GM23338 (cell line): ENCODE results near the gene FMN2.

ENCODE experiments used
- CREB1 ChIP-seq: fragments of 250-450 bp; sonication (Bioruptor Pico); IDR thresholded peaks from 2 replicates; pipeline ENCODE4 v1.5.0; 2020; ENCODE audit warnings: low read depth, mild to moderate bottlenecking, moderate library complexity
- CTCF ChIP-seq, 2 experiments: fragments of 200-600 bp in 1 of 2; sonication (generic) in 1 of 2; conservative IDR thresholded peaks; 2 replicates each; pipeline versions ENCODE4 v1.5.1 to v1.6.1; 2016 to 2017; ENCODE audit warnings: antibody characterized with exemption in 2 of 2, low read depth in 2 of 2, mild to moderate bottlenecking in 2 of 2, moderate library complexity in 1 of 2
- ETS1 ChIP-seq: IDR thresholded peaks from 2 replicates; pipeline ENCODE4 v1.6.1; 2016; ENCODE audit warnings: antibody characterized with exemption
- EZH2 ChIP-seq: fragments of 200-600 bp; sonication (generic); IDR thresholded peaks from one replicate; pipeline ENCODE4 v1.8.0; 2017; ENCODE audit warnings: antibody characterized with exemption, mild to moderate bottlenecking, low read depth; ENCODE audit not compliant: unreplicated experiment
- EZH2phosphoT487 ChIP-seq: fragments of 200-600 bp; sonication (generic); IDR thresholded peaks from one replicate; pipeline ENCODE4 v1.8.1; 2018; ENCODE audit warnings: antibody characterized with exemption; ENCODE audit not compliant: unreplicated experiment
- JUNB ChIP-seq: IDR thresholded peaks from one replicate; pipeline ENCODE4 v1.6.1; 2016; ENCODE audit warnings: antibody characterized with exemption; ENCODE audit not compliant: unreplicated experiment
- POLR2AphosphoS5 ChIP-seq: IDR thresholded peaks from 2 replicates; pipeline ENCODE4 v1.6.1; 2016; ENCODE audit warnings: antibody characterized with exemption, low read depth
- REST ChIP-seq: IDR thresholded peaks from one replicate; pipeline ENCODE4 v1.6.1; 2018; ENCODE audit warnings: antibody characterized with exemption; ENCODE audit not compliant: unreplicated experiment
- ZNF114 ChIP-seq: fragments of 250-450 bp; sonication (Bioruptor Pico); IDR thresholded peaks from 2 replicates; pipeline ENCODE4 v1.5.0; 2020; ENCODE audit warnings: mild to moderate bottlenecking, moderate library complexity
- ZNF462 ChIP-seq: fragments of 250-450 bp; sonication (Bioruptor Pico); IDR thresholded peaks from 2 replicates; pipeline ENCODE4 v1.5.0; 2020; ENCODE audit warnings: mild to moderate bottlenecking, moderate library complexity

- TF ChIP-seq CTCF (conservative IDR thresholded peaks at IDR 0.05; ENCODE audit: low read depth in 2 of 2) = no peak
- no peak for TF ChIP-seq REST
- no peak for TF ChIP-seq EZH2phosphoT487
- no peak for TF ChIP-seq POLR2AphosphoS5
- no peak for TF ChIP-seq EZH2
- no peak for TF ChIP-seq ETS1
- no peak for TF ChIP-seq ZNF114 (CRISPR knock-in tag)
- no peak for TF ChIP-seq ZNF462
- TF ChIP-seq JUNB = no peak
- TF ChIP-seq CREB1 = no peak
Observed at GRCh38 chr1:240337781-240338180, 246.1 kb downstream of the FMN2 start.
